Common myeloid progenitor, CD34-positive (primary cell): ENCODE data around the gene DBN1.

Experiments used
- CTCF ChIA-PET: fragments of 350-600 bp; sonication (Branson Sonifier 250); formaldehyde crosslinking; loops from one replicate; lab custom pipeline; 2021; ENCODE audit warnings: antibody characterized with exemption; lab: Charles Lee
- POLR2A ChIA-PET: fragments of 350-600 bp; sonication (Branson Sonifier 250); formaldehyde crosslinking; loops from one replicate; lab custom pipeline; 2021; ENCODE audit warnings: antibody characterized with exemption; lab: Charles Lee
- DNase-seq, 3 donors: peaks; one replicate each; pipeline versions ENCODE4 v3.0.0 to v3.0.0-alpha.2; 2013
- H3K27ac ChIP-seq, 2 experiments: 1 replicate in 1 of 2; 2 replicates in 1 of 2; pipeline ENCODE4 v1.7.0; 2013; ENCODE audit warnings: inconsistent platforms in 2 of 2, low read length in 2 of 2, mild to moderate bottlenecking in 2 of 2, low read depth in 1 of 2, moderate library complexity in 1 of 2; ENCODE audit not compliant: severe bottlenecking in 2 of 2, insufficient read depth in 1 of 2, poor library complexity in 1 of 2
- H3K27me3 ChIP-seq, 5 experiments: replicated peaks in 2 of 5; 1 replicate in 3 of 5; 2 replicates in 2 of 5; pipeline versions ENCODE4 v1.6.1 to v1.7.0; 2013; ENCODE audit warnings: low read length in 4 of 5, mild to moderate bottlenecking in 2 of 5, moderate library complexity in 2 of 5, inconsistent platforms in 1 of 5; ENCODE audit not compliant: insufficient read depth in 5 of 5, control insufficient read depth in 4 of 5
- H3K36me3 ChIP-seq, 4 experiments: 1 replicate in 2 of 4; 2 replicates in 2 of 4; pipeline versions ENCODE4 v1.6.1 to v1.7.0; 2013; ENCODE audit warnings: low read length in 3 of 4, control low read depth in 1 of 4, mild to moderate bottlenecking in 1 of 4; ENCODE audit not compliant: control insufficient read depth in 4 of 4, insufficient read depth in 4 of 4
- H3K4me1 ChIP-seq, 4 experiments: 1 replicate in 3 of 4; 2 replicates in 1 of 4; pipeline versions ENCODE4 v1.6.1 to v1.7.1; 2013; ENCODE audit warnings: low read length in 3 of 4, mild to moderate bottlenecking in 3 of 4, control low read depth in 1 of 4, inconsistent platforms in 1 of 4, moderate library complexity in 1 of 4; ENCODE audit not compliant: control insufficient read depth in 4 of 4, insufficient read depth in 4 of 4; ENCODE audit errors: control extremely low read depth in 1 of 4
- H3K4me3 ChIP-seq, 7 experiments: 1 replicate in 4 of 7; 2 replicates in 3 of 7; pipeline versions ENCODE4 v1.5.1 to v1.7.0; 2013; ENCODE audit warnings: mild to moderate bottlenecking in 7 of 7, low read length in 6 of 7, moderate library complexity in 6 of 7, inconsistent platforms in 2 of 7, low read depth in 2 of 7, control low read depth in 1 of 7; ENCODE audit not compliant: insufficient read depth in 4 of 7, control insufficient read depth in 1 of 7; ENCODE audit errors: extremely low read depth in 1 of 7
- H3K9me3 ChIP-seq, 5 experiments: 1 replicate in 4 of 5; 2 replicates in 1 of 5; pipeline versions ENCODE4 v1.6.1 to v1.7.1; 2013; ENCODE audit warnings: low read length in 4 of 5, mild to moderate bottlenecking in 2 of 5, inconsistent platforms in 1 of 5, low read depth in 1 of 5, moderate library complexity in 1 of 5; ENCODE audit not compliant: control insufficient read depth in 4 of 5, insufficient read depth in 2 of 5; ENCODE audit errors: control extremely low read depth in 1 of 5
- WGBS: methylation state at CpG from one replicate; pipeline ENCODE4 v1.1.5; 2013; ENCODE audit not compliant: insufficient coverage; 5-methylcytosine and 5-hydroxymethylcytosine counted together

Gene DBN1

DNA sequence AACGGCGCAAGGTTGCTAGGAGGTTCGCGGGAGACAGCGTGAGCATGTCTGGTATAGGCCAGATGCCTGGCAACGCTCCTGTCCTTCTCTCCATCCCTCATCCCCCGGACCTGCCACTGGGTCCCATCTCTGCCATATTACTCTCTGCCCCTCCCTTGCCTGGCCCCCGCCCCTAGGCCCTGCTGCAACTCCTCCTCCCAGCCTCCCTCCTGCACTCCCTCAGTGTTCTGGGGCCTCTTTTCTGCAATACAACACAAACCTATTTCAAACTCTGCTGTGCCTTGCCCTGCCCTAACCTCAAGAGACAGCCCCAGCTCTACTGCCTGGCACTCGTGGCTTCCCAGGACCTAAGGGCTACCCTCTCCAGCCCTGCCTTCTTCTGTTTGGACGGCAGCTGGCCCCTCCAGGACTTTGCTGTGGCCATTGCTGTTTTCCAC lies 8.9 kb upstream of the DBN1 start:
- no peak overlapping the region for H3K27ac ChIP-seq
- H3K36me3 ChIP-seq, result peaks cover under 1 to 21% (median 8%) of the 10 kb centered on the region in 4 experiments
- no peak overlapping the region for H3K4me3 ChIP-seq
- H3K27me3 ChIP-seq, result no peaks in the 10 kb centered on the region
- H3K9me3 ChIP-seq, result no peaks in the 10 kb centered on the region
- peaks cover 0 to 28% (median 24%) of the 10 kb centered on the region in 4 experiments for H3K4me1 ChIP-seq
- no peak for DNase-seq
- 100% methylated on average over 3 of the region's 10 CpGs for WGBS
- ChIA-PET CTCF (interaction anchor here (0.8 kb wide), 1 partner anchor 27 kb away, joined by 3 read pairs; no protein-coding TSS in a partner anchor), POLR2A (no interaction called here)

GRCh38 chr5:177479774-177480173 lies 6.3 kb upstream of the DBN1 start:
- no peak for DNase-seq
- WGBS, result 71% methylated on average over 14 of the region's 14 CpGs
- Histone ChIP-seq H3K36me3 (peaks cover 0 to 9% (median 2%) of the 10 kb centered on the region in 4 experiments), H3K9me3 (no peaks in the 10 kb centered on the region), H3K27me3 (no peaks in the 10 kb centered on the region), H3K4me3 (peak overlapping the region in 1 of 7 experiments; percentile 11), H3K4me1 (peaks cover 0 to 39% (median 32%) of the 10 kb centered on the region in 4 experiments), H3K27ac (no peak overlapping the region)
- POLR2A ChIA-PET, result interaction anchor here (0.6 to 1.5 kb wide), 6 partner anchors 16 to 465 kb away, joined by 3 to 5 read pairs (median 4); partner anchors contain the start of gene PDLIM7
- CTCF ChIA-PET, result interaction anchor here (1.2 to 7.0 kb wide), 10 partner anchors 9 to 78 kb away, joined by 3 to 62 read pairs (median 6); no protein-coding TSS in a partner anchor

- Histone ChIP-seq H3K27me3 (no peaks in the 10 kb centered on the region), H3K27ac (peak overlapping the region in 1 of 2 experiments; percentile 56), H3K4me1 (peaks cover 0 to 46% (median 40%) of the 10 kb centered on the region in 4 experiments), H3K4me3 (no peak overlapping the region), H3K9me3 (no peaks in the 10 kb centered on the region), H3K36me3 (peaks cover 0 to 9% (median 1%) of the 10 kb centered on the region in 4 experiments)
- 15% methylated on average over 15 of the region's 18 CpGs for WGBS
- peak; percentile 70 to 89 (median 86) for DNase-seq
- POLR2A ChIA-PET, result interaction anchor here (0.8 to 1.5 kb wide), 6 partner anchors 11 to 31 kb away, joined by 3 to 5 read pairs (median 5); partner anchors contain the start of gene PDLIM7
- CTCF ChIA-PET, result interaction anchor here (1.0 to 7.0 kb wide), 16 partner anchors 9 to 112 kb away, joined by 3 to 62 read pairs (median 4); no protein-coding TSS in a partner anchor
Observed at GRCh38 chr5:177478711-177479646, 5.5 kb upstream of the DBN1 start.

DNA sequence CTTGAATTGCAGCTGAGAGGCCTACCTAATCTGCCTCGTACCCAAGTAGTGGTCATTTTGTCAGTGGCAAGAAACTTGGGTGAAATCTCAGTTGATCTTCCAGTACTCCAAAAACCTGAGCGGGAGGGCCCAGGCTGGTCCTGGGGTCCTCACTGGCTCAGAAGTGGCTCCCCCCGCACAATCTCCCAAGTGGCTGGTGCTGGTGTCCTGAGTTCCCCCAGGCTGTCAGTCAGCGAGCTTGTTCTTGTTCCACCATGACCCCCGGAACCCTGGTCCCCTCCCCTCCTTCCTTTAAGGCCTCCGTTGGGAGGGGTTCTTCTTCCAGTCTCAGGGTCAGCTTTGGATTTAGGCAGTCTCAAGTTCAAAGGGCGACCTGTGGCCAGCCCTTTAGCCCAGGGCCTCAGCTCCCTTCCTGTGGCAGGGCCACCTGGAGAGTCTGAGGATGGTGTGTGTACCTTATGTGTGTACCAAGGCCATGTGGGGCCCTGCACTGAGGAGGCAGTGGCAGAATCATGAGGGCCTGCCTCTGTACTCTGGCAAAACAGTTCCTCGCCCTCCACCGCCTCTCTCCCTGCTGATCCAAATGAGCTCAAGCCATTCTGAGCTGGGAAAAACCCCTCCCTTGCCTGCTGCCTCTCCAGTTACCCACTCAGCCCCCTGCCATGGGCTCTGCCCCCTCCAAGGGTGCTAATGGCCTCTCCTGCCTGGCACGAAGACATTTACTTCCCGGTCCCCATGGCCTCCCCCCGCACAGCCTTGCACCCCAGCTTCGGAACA lies 4.5 kb upstream of the DBN1 start:
- Histone ChIP-seq H3K27me3 (no peaks in the 10 kb centered on the region), H3K4me1 (peaks cover 0 to 49% (median 42%) of the 10 kb centered on the region in 4 experiments), H3K27ac (no peak overlapping the region), H3K4me3 (no peak overlapping the region), H3K36me3 (peaks cover 0 to 3% (median 0%) of the 10 kb centered on the region in 4 experiments), H3K9me3 (no peaks in the 10 kb centered on the region)
- DNase-seq, result no peak
- POLR2A ChIA-PET, result no interaction called here
- WGBS, result 100% methylated on average over 6 of the region's 13 CpGs
- CTCF ChIA-PET, result interaction anchor here (0.9 to 7.0 kb wide), 15 partner anchors 11 to 159 kb away, joined by 3 to 62 read pairs (median 4); partner anchors contain the start of gene PDLIM7

GRCh38 chr5:177476531-177477233 lies 3.2 kb upstream of the DBN1 start:
- no peaks in the 10 kb centered on the region for H3K27me3 ChIP-seq
- no peak overlapping the region for H3K27ac ChIP-seq
- H3K4me3 ChIP-seq, result peak overlapping the region in 1 of 7 experiments; percentile 0
- H3K4me1 ChIP-seq, result peaks cover 0 to 60% (median 52%) of the 10 kb centered on the region in 4 experiments
- DNase-seq, result no peak
- H3K9me3 ChIP-seq, result no peaks in the 10 kb centered on the region
- peaks cover 0 to under 1% (median 0%) of the 10 kb centered on the region in 4 experiments for H3K36me3 ChIP-seq
- CTCF ChIA-PET, result interaction anchor here (1.1 to 7.0 kb wide), 8 partner anchors 9 to 158 kb away, joined by 3 to 62 read pairs (median 16); no protein-coding TSS in a partner anchor
- WGBS, result 91% methylated on average over 18 of the region's 18 CpGs
- POLR2A ChIA-PET, result interaction anchor here (0.9 kb wide), 1 partner anchor 21 kb away, joined by 3 read pairs; the partner anchor contains the start of gene PDLIM7
